HAP-1 (cell line): ENCODE data around the gene RAB7B.
A peak's percentile ranks its signal among the peaks of the same experiment; 100 is the strongest.
"Not testable (repeated sequence)": the region's sequence is repeated elsewhere in the genome, so short reads cannot be mapped to it uniquely, and the experiment has no call there.

Experiments
- DNase-seq, 2 experiments: peaks; one replicate each; pipeline ENCODE4 v3.0.0-alpha.2; 2016 to 2020; ENCODE audit warnings: low spot score in 2 of 2
- H3K27me3 ChIP-seq: fragments of 250-450 bp; sonication (Bioruptor Pico); 2 replicates; pipeline ENCODE4 v1.5.1; 2020; ENCODE audit warnings: low read depth, mild to moderate bottlenecking, moderate library complexity
- H3K36me3 ChIP-seq: fragments of 250-450 bp; sonication (Bioruptor Pico); replicated peaks from 2 replicates; pipeline ENCODE4 v1.5.1; 2020; ENCODE audit warnings: mild to moderate bottlenecking
- H3K4me1 ChIP-seq: fragments of 250-450 bp; sonication (Bioruptor Pico); 2 replicates; pipeline ENCODE4 v1.5.1; 2020; ENCODE audit warnings: mild to moderate bottlenecking
- H3K4me3 ChIP-seq: fragments of 250-450 bp; sonication (Bioruptor Pico); 2 replicates; pipeline ENCODE4 v1.5.1; 2020; ENCODE audit warnings: mild to moderate bottlenecking, moderate library complexity
- H3K9me3 ChIP-seq: fragments of 250-450 bp; sonication (Bioruptor Pico); 2 replicates; pipeline ENCODE4 v1.5.1; 2020; ENCODE audit warnings: mild to moderate bottlenecking, moderate library complexity
- in situ Hi-C: fragments of 300-500 bp; cut with MboI; formaldehyde crosslinking; loops from 3 replicates; pipeline ENCODE4 v1.14.3; 2020; ENCODE audit warnings: low sequenced_read_pairs, inconsistent platforms, mixed read lengths

The RAB7B gene

DNA sequence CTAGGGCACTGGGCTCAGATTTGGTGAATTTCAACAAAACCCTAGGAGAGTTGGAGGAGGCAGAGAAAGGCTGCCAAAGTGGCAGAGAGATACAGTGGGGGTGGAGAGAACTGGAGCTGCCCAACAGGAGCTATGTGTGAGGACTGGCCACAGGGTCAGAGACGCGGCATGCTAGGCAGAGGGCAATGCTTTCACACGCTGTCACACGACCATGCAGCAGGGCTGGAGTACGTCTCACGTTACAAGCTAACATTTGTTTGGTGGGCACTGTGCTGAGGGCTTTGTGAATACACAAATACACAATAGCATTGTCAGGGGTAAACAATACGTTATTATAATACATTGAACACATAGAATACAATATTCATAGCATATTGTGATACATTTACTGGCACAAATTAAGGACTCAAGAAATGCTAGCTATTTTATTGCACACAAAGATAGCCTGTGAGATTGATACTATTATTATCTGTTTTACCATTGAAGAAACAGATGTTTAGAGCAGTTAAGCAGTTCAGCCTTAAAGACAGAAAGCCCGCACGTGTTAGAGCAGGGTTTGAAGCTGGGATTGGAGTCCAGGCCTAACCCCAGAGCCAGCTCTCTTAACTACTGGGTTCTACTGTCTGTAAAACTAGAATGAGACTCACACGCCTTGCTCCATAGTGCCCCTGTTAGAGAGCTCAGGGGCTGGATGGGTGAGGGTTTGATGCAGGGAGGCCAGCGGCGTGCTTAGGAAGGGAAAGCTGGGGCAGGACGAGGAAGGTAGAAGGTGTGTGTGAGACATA is 4.5 kb downstream of the RAB7B start:
- Histone ChIP-seq H3K36me3 (no peaks in the 10 kb centered on the region), H3K4me3 (no peak overlapping the region), H3K27me3 (no peaks in the 10 kb centered on the region), H3K4me1 (peaks cover 3% of the 10 kb centered on the region; the same call in 1 of the 2 replicates), H3K9me3 (no peaks in the 10 kb centered on the region)
- DNase-seq, result peak; percentile 14 to 53
- in situ Hi-C loops, result no loop called here

DNA sequence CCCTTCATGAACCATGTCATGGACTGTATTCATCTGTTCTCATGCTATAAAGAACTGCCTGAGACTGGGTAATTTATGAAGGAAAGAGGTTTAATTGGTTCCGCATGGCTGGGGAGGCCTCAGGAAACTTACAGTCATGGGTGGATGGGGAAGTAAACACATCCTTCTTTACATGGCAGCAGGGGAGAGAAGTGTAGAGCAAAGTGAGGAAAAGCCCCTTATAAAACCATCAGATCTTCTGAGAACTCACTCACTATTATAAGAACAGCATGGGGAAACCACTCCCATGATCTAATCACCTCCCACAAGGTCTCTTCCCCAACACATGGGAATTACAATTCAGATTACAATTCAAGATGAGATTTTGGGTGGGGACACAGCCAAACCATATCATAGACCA is 6.6 kb downstream of the RAB7B start:
- H3K4me3 ChIP-seq, H3K27me3 ChIP-seq, H3K36me3 ChIP-seq, in situ Hi-C loops, H3K4me1 ChIP-seq, H3K9me3 ChIP-seq, DNase-seq: not testable (repeated sequence)

DNA sequence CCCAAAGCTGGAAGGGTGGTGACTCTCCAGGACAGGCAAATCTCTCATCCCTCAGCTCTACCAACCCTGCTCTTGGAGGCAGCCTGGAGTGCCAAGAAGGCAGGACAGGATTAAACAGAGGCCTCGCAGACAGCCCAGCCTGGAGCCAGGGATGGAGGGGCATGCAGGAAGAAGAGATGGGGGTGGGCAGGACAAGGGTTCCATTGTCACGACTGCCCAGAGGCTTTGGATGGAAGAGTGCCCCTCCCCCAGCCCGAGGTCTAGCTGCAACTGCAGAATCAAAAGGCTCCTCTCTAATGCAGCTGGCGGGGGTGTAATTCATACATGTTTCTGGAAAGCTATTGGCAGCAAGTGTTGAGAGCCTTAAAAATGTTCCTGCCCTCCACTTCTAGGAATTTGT is 8.8 kb downstream of the RAB7B start:
- DNase-seq, result no peak
- Histone ChIP-seq H3K9me3 (no peaks in the 10 kb centered on the region), H3K27me3 (peaks cover 4% of the 10 kb centered on the region; the same call in 1 of the 2 replicates), H3K36me3 (no peaks in the 10 kb centered on the region), H3K4me3 (no peak overlapping the region), H3K4me1 (peaks cover 3% of the 10 kb centered on the region; the same call in 1 of the 2 replicates)
- in situ Hi-C loops, result no loop called here

DNA sequence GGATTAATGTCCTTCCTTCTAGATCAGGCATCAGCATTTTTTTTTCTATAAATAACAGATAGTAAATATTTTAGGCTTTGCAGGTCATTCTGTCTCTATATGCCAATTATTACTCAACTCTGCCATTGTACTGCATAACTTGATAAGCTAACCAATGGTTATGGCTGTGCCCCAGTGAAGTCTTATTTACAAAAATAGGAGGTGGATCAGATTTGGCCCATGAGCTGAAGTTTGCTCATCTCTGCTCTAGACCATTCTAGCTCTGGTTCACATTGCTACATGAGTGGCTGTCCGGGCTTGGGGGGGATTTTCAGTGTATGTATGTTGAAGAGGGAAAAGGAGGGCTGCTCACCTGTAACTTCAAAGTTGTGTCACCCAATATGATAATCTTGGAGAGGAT is 10.1 kb downstream of the RAB7B start:
- Histone ChIP-seq H3K27me3 (peaks cover 4% of the 10 kb centered on the region; the same call in 1 of the 2 replicates), H3K4me1 (no peaks in the 10 kb centered on the region), H3K4me3 (no peak overlapping the region), H3K36me3 (no peaks in the 10 kb centered on the region), H3K9me3 (no peaks in the 10 kb centered on the region)
- no peak for DNase-seq
- in situ Hi-C loops, result no loop called here

DNA sequence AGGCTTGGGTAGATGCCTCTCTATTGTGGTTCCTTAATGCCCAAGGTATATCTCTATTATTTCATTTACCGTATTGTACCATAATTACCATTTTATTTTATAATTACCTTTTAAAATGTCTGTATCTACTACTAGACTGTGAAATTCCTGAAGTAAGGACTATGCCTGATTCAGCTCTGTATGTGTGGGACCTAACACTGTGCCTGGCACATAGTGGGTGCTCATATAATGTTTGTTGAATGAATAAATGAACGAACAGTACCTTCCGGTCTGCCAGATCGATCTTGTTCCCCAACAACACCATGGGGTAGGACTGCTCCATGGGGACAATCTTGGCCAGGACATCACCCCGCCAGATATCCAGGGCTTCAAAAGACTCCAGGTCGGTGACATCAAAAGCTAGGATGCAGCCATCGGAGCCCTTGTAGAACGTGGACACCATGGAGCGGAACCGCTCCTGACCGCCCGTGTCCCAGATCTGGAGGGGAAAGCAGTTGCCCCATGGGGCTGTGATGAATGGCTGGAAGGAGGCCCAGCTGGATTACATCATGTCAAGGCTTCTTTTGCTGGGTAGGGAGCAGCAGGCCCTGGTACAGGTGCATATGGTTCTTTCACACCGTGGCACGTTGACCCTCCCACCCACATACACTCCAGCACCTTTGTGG is 10.8 kb downstream of the RAB7B start:
- no peaks in the 10 kb centered on the region for H3K9me3 ChIP-seq
- no peak for DNase-seq
- no peak overlapping the region for H3K4me3 ChIP-seq
- in situ Hi-C loops, result no loop called here
- H3K27me3 ChIP-seq, result peaks cover 4% of the 10 kb centered on the region; the same call in 1 of the 2 replicates
- no peaks in the 10 kb centered on the region for H3K4me1 ChIP-seq
- H3K36me3 ChIP-seq, result no peaks in the 10 kb centered on the region

DNA sequence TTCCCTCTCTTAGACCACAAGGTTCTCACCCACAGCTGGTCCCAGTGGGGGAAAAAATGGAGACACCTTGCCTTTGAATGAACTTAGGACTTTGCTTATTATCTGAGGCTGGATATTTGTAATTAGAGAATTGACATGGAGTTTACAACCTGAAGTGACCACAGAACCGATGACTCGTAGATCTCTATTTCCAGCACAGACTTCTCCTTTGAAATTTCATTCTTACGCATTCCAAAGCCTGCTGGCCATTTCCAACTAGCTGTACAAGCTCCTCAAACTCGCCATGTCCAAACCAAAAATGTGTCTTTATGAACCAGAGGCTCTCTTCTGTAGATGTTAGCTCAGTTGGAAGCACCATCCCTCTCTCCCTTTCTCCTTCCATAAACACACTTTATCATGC is 12.0 kb downstream of the RAB7B start:
- in situ Hi-C loops, result no loop called here
- no peaks in the 10 kb centered on the region for H3K36me3 ChIP-seq
- no peak for DNase-seq

DNA sequence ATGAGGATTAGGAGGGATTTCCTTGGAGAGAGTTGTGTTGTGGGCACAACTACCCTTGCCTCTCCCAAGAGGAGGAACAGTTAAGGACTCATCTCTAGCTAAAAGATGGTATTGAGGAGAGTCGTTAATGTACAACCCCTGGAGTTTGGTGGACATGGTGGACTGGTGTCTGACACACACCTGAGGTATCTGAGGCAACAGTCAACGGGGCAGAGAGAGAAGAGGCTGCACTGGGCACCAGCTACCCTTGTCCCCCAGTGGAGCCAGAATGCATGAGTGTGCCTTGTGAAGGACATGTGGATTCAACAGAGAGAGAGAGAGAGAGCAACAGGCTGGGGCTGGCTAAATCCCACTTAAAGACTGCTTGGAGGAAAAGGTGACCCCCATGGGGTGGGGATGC is 13.0 kb downstream of the RAB7B start:
- no peak for DNase-seq
- Histone ChIP-seq H3K4me3 (no peak overlapping the region), H3K36me3 (no peaks in the 10 kb centered on the region), H3K9me3 (no peaks in the 10 kb centered on the region), H3K27me3 (peaks cover 4% of the 10 kb centered on the region; the same call in 1 of the 2 replicates), H3K4me1 (no peaks in the 10 kb centered on the region)
- in situ Hi-C loops, result no loop called here

More for the DNA sequence above, 12.0 kb downstream of the RAB7B start:
- no peak overlapping the region for H3K4me3 ChIP-seq
- H3K9me3 ChIP-seq, result no peaks in the 10 kb centered on the region
- H3K27me3 ChIP-seq, result peaks cover 4% of the 10 kb centered on the region; the same call in 1 of the 2 replicates
- H3K4me1 ChIP-seq, result no peaks in the 10 kb centered on the region

DNA sequence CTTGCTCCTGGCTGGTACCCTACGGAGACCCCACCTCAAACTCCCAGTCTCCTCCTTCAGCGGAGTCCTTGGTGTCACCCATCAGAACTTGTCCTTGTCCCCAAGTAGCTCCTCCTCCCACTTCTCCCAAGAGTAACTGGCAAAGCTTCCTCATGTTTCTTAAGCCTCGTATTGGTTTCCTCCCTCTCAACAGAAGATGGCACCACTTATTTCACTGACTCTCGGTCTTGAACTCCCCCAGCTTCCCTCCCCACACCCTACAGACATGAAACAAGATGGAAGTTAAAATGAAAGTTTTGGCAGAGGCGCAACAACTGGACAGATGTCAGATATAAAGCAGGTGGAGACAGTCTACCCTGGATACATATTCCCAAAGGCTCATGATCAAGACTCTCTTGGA is 13.4 kb downstream of the RAB7B start:
- Histone ChIP-seq H3K27me3 (peaks cover 4% of the 10 kb centered on the region; the same call in 1 of the 2 replicates), H3K4me1 (no peaks in the 10 kb centered on the region), H3K4me3 (no peak overlapping the region), H3K36me3 (no peaks in the 10 kb centered on the region), H3K9me3 (no peaks in the 10 kb centered on the region)
- in situ Hi-C loops, result loop anchor here (5.0 to 10.0 kb wide), 2 partner anchors 118 to 195 kb away; no protein-coding TSS in a partner anchor
- no peak for DNase-seq

DNA sequence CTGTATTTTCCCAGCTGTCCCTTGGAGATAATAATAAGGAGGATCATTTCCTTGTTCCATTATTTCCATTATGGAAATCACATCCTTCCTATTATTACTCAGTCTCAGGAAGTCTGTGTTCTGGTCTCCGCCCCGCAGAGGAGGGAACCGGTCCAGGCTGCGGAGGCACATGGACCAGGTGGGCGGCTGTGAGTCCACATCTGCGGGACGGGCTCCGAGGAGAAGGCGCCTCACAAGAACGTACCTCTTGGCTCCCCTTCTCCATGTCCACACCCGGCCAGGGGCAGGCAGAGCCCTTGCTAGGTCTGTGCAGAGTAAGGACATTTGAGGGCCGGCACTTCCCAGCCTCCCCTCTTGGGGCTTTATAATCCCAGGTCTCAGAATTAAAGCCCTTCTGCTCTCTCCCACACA is 14.6 kb downstream of the RAB7B start:
- in situ Hi-C loops, result loop anchor here (5.0 to 10.0 kb wide), 2 partner anchors 119 to 194 kb away; no protein-coding TSS in a partner anchor
- no peaks in the 10 kb centered on the region for H3K4me1 ChIP-seq
- no peaks in the 10 kb centered on the region for H3K36me3 ChIP-seq
- H3K9me3 ChIP-seq, result no peaks in the 10 kb centered on the region
- no peak overlapping the region for H3K4me3 ChIP-seq
- DNase-seq, result no peak
- peaks cover 4% of the 10 kb centered on the region; the same call in 1 of the 2 replicates for H3K27me3 ChIP-seq

DNA sequence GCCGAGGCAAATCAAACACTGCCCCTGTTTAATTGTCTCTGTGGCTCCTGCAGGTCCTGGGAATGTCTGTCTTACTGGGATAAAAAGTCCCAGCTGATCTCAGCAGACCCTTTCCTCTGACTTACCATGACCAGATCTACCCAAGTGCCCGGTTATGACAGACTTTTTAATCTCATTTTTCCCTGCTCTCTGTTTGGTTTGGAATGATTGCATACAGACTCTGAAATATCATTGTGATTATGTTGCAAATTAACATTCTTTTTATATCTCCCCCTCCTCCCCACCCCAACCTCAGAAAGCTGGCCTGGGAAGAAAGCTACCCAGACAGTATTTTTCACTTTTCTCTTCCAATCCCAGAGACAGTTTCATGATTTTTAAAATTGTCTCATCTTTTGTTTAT is 16.3 kb downstream of the RAB7B start:
- in situ Hi-C loops, result loop anchor here (5.0 to 10.0 kb wide), 2 partner anchors 120 to 192 kb away; no protein-coding TSS in a partner anchor
- no peak overlapping the region for H3K4me3 ChIP-seq
- H3K9me3 ChIP-seq, result no peaks in the 10 kb centered on the region
- peaks cover 4% of the 10 kb centered on the region; the same call in 1 of the 2 replicates for H3K27me3 ChIP-seq
- no peaks in the 10 kb centered on the region for H3K4me1 ChIP-seq
- no peak for DNase-seq
- no peaks in the 10 kb centered on the region for H3K36me3 ChIP-seq

DNA sequence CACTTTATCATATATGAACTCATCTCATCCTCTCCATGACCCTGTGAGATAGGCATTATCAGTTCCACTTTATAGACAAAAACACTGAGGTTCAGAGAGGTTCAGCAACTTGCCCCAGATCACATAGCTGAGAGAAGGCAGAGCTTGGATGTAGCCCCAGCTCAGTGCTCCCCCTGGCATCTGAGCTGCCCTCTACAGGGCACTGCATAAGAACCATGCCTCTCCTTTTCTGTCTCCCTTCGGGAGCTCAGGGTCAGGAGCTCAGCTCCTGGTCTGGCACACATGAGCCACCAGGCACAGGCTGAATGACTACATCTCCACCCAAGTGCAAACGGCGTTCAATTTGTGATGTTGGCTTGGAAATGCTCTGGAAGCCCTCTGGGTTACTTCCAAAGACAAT is 16.9 kb downstream of the RAB7B start:
- Histone ChIP-seq H3K4me1 (no peaks in the 10 kb centered on the region), H3K27me3 (peaks cover 1% of the 10 kb centered on the region; the same call in 1 of the 2 replicates)

DNA sequence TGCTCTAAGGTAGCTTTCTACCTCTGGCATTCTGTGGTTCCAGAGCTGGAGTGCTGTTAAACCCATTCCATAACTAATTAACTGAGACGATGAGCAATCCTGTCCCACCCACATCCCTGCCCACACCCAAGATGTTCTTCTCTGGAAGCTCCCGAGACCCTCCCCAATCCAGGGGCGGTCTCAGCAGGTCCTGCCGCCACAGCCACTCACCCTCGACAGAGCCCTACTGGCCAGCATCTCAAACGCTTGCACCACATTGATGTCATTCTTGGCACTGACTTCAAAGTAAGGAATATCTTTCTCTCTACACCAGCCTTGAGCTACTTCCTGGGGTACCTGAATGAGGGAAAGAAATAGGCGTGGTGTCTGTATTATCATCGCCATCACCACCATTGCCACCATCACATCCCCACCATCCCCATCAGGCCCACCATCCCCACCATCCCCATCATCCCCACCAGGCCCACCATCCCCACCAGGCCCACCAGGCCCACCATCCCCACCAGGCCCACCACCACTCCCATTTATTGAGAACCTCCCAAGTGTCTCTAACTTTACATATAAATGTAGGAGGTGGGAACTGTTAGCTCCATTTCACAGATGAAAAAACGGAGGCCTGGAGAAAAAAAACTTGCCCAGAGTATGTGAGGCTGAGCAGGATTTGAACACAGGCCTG is 17.7 kb downstream of the RAB7B start:
- Histone ChIP-seq H3K27me3 (no peaks in the 10 kb centered on the region), H3K4me3 (no peak overlapping the region), H3K9me3 (no peaks in the 10 kb centered on the region), H3K36me3 (no peaks in the 10 kb centered on the region), H3K4me1 (no peaks in the 10 kb centered on the region)
- DNase-seq, result no peak
- in situ Hi-C loops, result loop anchor here (5.0 to 10.0 kb wide), 2 partner anchors 122 to 191 kb away; no protein-coding TSS in a partner anchor

More for the DNA sequence above, 16.9 kb downstream of the RAB7B start:
- no peaks in the 10 kb centered on the region for H3K9me3 ChIP-seq
- no peak overlapping the region for H3K4me3 ChIP-seq
- H3K36me3 ChIP-seq, result no peaks in the 10 kb centered on the region
- no peak for DNase-seq
- in situ Hi-C loops, result loop anchor here (5.0 to 10.0 kb wide), 2 partner anchors 121 to 191 kb away; no protein-coding TSS in a partner anchor

DNA sequence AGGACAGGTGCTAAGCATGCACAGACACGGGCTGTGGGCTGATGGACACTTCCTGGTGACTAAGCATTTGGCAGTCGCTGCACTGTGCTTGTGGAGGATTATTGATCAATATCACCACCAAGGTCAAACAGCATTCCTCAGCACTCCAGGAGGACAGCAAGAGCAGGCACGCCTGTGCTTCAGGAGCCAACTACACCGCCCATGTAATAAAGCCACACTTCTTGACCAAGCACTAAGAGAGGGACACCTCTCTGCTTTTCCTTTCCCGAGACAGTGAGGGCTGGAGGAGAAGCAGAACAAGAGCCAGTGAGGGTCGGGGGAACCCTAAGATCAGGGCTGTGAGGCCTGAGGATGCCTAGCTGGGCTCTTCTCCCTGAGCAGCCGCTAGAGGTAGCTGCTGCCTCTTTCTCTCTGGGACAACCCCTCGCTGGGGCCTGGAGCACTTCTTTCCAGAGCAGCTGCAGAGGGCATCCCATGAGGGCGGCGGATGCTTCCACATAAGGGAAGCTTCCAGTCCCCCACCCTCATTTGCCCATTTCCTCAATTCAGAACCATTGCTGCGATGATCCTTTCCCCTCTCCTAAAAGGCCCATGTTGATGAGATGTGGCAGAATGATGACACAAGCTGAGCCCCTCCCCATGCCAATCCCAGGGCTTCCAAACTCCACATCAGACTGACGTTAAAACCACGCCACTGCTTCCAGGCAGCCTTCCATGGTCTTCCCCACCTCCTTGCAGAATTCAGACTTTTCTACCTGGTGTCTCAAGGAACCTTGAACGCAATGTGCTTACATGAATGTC is 19.1 kb downstream of the RAB7B start:
- no peaks in the 10 kb centered on the region for H3K9me3 ChIP-seq
- in situ Hi-C loops, result loop anchor here (10.0 kb wide), 1 partner anchor 189 kb away; no protein-coding TSS in a partner anchor

More for the DNA sequence above, 19.1 kb downstream of the RAB7B start:
- H3K27me3 ChIP-seq, result no peaks in the 10 kb centered on the region
- H3K4me3 ChIP-seq, result no peak overlapping the region
- H3K36me3 ChIP-seq, result no peaks in the 10 kb centered on the region
- peak; percentile 28 to 69 for DNase-seq
- no peaks in the 10 kb centered on the region for H3K4me1 ChIP-seq
